Body of pancreas (tissue), 4 donors: ENCODE measurements around the gene KCNMB2.

Experiments
- CTCF ChIP-seq, 7 experiments: fragments of 450-650 bp in 4 of 7; fragments of 200-600 bp in 3 of 7; sonication (generic) in 3 of 7; IDR thresholded peaks; one replicate each; pipeline ENCODE4 v1.5.1; 2016 to 2019; ENCODE audit warnings: antibody characterized with exemption in 7 of 7
- POLR2A ChIP-seq, 3 donors: fragments of 450-650 bp; IDR thresholded peaks; one replicate each; pipeline ENCODE4 v1.6.1; 2016; ENCODE audit warnings: antibody characterized with exemption in 3 of 3, mild to moderate bottlenecking in 2 of 3

- TF ChIP-seq CTCF (IDR thresholded peaks at IDR 0.05) (no peak), POLR2A (IDR thresholded peaks at IDR 0.05) (no peak)
These were observed 258.5 kb downstream of the KCNMB2 start for GRCh38 chr3:178794711-178795110.
